Activated T-cell treated with anti-CD3 and anti-CD28 coated beads, Interleukin-2, amount 50 U/mL, for 1 hour (primary cell): ENCODE results near the gene GALK1.
"Not testable (repeated sequence)": the region's sequence is repeated elsewhere in the genome, so short reads cannot be mapped to it uniquely, and the experiment has no call there.

Experiments used
- DNase-seq: peaks from one replicate; pipeline ENCODE4 v3.0.0-alpha.2; 2020

The GALK1 gene

DNA sequence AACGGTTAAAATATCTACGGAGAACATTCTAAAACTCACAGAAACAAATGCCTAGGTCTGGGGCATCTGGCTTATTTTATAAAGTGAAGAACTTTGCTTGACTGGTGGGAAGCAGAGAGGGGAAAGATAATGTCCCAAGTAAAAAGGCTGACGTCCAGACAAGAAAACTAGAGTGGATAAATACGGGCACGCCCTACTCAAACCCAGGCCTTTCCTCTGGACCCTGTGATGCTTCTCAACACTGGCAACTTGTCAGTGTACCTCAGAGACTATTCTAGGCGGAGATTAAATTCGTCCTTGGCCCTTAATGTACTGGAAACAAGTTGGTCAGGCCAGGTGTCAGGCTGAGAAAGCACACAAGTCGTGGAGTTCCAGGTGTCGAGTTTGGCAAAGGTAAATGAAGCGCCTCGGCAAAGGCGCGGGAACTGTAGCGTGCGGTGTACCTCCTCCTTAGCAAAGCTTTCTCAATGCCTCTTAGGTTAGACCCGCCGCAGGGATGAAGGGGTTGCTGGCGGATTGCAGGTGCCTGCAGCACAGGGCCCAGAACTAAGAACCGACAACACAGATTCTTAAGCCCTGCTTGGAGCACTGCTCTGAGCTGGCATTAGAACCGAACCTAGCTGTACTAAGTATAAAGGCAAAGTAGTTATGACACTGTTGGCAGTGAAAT lies 18.9 kb upstream of the GALK1 start:
- no peak for DNase-seq

DNA sequence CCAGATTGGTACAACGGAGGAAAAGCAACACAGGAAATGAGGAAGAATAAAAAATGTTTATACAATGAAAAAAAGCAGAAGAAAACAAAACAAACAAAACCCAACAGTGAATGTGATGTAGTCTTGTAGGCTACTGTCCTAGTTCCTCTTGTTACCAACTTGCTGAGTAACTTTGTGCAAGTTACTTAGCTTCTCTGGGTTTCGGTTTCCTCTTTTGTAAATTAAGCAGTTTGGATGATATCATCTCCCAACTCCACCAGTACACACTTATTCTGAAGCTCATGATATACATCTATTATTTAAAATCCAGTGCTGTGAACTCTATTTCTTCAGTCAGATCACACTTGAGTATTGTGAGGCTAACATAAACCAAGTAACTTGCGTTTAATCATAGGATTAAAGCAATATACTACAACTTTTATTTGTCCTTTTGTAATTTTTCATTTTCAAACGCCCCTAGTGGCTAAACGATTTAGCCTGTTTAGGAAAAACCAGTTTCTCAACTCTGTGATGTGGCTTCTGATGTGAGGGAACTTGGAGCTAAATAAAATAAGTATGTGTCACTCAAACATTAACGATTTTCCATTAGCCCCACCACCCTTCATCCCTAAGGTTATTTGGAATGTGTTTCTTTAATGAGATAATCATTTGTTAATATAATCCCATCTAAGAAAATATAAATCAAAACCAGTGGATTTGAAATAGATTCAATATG lies 18.2 kb upstream of the GALK1 start:
- DNase-seq: no peak

DNA sequence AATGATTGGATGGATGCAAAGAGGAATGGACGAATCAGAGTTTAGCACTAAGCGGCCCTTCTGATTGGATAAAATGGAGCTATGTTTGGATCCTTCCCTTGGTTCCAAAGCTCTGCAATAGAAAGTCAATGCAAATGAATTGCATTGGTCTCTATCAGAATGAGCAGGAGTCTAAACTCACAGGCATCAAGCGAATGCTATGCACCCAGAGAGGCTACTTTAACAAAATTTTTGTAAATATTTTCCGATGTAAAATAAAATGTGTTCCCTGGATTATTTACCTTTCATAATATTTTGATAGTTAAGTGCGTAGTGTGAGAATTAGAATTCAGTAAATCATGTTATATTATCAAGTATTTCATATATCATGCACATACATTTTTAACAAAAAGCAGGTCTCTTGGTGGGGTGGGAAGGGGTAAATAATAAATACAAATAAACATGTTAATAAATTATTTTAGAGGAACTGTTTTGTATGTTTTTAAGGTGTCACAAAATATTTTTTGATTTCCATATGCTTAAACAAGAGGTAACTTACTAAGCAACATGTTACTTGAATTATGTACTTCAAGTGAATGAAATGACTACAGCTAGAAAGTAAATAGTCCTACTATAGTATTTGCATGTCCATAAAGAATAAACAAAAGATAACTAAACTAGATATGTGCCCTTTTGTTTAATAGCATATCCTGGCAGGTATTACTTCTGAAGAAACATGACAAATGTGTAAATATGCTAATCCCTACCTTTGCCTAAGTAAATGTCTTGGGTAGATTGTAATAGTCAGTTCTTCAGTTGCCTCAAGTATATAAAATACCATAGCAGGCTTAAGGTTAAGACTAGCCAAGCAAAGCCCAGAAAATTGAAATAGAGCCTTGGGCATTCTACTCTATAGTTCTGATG lies 15.2 kb upstream of the GALK1 start:
- DNase-seq: no peak

DNA sequence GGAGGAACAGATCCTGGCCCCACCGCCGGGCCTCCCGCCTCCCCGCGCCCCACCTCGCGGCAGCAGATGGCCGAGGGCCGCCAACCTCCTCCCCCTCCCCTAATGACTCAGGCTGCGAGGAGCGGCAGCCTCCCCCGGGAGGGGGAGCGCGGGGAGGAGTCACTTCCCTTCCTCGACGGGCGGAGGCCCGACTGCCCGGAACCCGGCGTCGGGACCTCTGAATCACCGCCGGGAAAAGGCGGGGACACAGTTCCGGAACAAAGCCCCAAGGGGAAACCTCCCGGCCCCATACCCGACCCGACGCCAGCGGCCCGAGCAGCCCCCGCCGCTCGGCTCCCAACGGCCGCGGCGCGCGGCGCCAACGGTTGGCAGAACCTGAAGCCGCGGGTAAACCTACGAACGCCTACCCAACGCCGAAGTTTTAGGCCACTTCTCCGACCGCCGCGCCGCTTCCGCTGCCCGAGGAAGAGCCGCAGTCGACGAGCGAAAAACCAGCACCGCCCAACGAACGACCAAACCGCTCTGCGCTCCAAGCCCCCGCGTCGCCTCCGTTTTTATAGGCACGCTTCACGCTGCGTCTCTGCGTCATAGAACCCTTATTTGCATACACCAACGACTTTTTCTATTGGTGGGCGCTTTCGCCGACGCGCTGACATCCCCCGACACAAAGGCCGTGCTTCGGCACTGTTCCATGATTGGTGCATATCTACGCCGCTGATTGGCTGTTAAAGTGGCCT lies 14.4 kb upstream of the GALK1 start:
- peak; percentile 88 for DNase-seq

DNA sequence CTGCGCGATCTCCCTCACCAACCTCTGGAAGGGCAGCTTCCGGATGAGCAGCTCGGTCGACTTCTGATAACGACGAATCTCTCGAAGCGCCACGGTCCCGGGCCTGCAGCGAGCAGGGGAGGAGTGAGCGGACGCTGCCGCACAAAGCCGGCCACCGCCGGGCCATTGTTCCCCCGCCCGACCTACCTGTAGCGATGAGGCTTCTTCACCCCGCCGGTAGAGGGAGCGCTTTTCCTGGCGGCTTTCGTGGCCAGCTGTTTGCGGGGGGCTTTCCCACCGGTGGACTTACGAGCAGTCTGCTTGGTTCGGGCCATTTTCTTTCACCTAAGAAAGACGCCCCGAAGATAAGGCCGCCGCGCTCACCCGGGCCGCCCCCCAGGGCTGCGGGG lies 13.9 kb upstream of the GALK1 start:
- no peak for DNase-seq

DNA sequence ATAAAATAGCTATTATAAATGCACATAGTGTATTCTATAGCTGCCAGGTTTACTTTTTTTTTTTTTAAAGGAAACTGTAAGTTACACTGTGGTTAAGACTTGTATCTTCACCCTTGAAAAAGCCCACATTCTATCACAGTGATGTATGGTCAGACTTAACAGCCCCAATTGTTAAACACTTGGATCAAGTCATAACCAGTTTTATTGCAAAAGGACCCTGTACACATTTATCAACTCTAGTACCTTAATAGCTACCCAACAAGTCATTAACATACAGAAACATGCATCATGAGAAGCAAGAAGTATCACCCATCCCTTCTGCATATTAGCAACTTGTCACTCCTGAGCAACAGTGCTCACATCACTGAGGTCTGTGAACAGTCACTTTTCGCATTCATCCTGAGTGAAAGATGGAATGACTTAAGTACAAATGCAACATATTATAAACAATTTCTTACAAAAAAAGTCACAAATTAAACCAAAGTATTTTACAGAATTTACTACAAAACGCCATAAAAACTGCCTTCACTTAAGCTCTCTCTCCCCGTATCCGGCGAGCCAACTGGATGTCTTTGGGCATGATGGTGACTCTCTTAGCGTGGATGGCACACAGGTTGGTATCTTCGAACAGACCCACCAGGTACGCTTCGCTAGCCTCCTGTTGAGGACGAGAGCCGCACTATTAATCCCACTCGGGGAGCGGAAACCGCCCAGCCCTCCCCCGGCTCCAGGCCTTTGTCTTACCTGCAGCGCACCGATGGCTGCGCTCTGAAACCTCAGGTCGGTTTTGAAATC lies 13.3 kb upstream of the GALK1 start:
- not testable (repeated sequence) for DNase-seq

DNA sequence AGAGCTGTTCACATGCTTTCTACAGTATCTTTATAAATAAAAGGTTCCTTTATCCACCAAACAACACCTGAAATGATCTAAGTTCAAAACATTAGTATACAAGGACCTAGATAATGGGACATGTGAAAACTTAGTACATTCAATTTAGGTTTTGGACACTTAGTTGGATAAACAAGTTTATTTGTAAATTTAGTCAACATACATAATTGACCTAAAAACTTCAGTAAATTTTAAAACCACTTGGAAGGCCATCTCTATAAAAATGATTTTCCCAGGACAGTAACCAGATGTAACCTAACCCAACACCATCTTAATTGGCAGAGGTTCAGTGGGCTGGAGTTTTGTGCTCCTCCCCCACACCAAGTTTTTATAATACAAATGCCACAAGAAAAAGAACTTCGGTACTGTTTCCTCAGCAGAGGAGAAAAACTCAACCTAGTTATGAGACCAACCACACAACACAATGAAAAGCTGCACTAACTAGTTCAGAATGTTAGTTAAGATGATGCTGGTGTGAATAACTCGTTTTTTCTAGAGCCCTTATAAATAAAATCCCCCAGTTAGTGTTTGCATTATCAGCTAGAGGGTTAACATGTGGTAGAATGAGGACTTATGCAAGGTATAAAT lies 12.4 kb upstream of the GALK1 start:
- no peak for DNase-seq

DNA sequence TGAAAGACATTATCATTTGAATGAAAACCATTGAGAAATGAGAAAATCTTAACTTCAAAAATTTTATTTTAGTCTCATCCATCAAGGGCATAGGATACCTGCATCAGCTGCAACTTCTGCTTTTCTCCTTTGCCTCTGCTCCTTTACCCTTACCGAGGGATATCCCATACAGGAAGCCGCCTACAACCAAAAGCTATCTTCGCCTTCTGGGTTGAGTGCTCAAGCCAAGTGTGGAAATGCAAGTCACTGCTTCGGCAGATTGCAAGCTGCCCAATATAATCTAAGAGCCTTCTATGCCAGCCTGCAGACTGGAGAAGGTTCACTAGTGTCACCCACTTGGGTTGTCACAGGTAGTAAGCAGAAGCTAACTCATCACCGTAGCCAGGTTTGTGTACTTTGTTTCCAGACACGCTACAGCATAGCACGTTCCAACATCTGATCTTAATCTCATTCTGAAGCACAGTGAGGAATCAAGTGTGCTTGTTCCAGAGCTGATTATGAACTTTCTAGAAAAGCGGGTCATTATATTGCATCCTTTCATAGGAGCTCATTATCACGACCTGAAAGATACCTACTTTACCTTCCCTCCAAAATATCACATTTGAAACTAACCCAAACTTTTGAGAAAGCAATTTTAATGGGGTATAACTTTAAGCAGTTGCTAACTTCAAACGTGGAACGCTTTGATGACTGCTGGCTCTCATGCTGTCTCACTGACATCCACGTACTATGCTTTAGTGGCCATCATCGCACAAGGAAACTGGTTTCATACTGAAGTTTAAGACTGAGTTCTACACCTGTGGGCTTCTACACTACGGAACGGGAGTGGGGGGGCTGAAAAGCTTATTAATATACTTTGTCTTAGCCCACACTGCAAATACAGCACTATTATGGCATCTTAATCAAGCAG lies 11.6 kb upstream of the GALK1 start:
- DNase-seq: peak; percentile 51

DNA sequence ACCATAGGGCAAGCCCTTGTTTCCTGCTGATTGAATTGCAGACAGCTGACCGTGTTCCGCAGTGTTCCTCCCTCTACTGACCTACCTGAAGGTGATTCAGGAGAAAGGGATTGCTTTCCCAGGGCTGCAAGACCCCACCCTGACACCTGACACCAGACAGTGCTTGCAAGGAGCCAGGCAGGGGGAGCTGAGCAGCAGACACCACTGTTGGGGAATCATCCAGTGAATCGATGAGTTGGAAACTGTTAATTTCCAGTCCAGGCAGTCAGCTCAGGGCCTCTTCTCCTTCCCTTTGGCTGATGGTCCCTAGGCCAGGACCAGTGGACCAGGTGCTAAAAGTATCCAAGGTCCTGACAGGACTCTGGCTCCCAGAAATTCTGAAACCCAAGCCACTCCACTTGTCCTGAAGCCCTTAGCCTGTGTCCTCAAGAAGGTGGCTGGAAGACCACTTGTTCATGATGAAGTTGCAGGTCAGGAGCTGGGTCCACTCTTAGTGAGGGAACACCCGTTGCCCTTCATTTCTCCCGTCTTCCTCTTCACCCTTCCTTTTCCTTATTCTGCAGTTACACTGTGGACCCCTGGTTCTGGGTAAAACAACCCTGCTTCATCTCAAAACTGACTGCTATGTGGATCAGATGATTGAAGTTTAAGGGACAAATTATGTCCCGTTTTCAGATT lies 10.1 kb upstream of the GALK1 start:
- no peak for DNase-seq

DNA sequence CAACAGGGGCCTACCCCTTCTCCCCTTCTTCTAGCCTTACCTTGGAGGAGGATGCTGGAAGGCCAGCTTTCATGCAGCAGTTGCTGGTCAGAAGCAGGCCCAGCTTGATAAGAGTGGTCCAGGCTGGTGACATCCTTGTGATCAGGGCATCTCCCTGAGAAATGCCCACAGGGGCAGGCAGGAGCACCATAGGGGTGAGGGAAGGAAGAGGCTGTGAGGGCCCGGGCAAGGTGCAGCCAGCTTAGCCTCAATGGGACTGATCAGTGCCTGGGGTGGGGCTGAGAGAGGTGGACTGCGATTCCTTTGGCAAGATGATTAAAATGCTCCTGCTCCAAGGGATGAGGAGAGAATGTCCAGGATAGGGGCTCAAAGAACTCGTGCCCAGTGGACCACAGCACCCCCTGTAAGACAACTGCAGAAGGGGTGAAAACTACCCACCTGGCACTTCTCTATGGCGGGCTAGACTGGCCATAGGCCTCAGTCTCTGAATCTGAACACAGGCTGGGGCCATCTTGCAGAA lies 9.5 kb upstream of the GALK1 start:
- no peak for DNase-seq

DNA sequence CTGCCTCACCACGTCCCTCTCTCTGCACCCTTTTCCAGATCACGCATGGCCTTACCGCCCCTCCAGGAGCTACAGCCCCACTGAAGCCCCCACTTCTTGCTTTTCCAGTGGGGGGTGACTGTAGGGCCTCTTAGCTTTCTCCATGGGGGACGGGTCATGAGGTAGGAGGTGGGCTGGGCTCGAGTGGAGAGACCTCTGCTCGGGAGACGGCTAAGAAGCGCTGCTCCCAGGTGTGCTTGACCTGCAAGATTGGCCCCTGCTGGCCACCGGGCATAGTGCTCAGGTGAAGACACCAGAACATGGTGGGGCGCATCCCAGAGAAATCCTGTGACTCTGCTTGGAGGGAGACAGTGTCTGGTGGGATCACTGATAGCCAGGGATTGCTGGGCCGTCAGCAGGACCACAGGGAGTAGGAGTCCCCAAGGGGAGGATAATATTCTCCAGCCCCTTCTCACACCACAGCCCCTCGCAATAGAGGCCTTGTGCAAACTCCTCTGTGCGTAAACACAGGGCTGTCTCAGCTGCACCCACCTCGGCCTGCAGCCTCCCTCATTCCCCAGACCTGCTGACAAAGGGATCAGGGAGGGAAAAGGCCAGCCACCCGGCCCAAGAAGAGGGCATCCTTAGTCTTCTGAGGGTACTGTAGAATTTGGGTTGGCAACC lies 8.9 kb upstream of the GALK1 start:
- DNase-seq: no peak

DNA sequence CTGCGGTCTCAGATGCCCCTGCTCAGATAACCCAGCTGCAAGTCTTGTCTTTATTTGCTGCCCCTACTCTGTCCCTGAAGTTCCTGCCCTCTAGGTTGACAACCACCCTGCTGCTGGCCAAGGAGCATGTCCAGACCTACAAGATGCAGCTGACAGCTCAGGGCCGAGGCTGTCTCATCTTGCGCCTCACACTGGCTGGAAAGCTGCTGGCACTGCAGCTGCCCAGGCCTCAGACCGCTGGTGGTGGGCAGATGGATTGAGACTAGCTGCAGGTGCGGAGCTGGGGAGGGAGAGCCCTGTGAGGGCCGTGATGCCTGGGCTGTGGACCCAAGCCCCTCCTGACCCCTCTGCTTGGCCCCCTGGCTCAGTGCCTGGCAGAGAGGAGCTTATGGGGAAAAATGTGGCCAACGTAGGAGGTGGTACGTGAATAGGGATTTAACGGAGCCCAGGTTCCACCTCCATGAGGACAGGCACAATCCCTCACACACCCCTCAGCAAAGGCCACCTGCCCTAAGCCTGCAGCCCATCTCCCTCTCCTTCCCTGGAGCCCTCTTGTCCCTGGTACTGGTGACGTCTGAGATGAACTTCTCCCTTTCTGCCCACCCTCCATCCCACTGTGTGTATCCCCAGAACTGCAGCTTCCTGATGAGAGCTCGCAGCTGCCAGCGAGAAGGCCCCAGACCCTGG lies 8.3 kb upstream of the GALK1 start:
- DNase-seq: no peak

DNA sequence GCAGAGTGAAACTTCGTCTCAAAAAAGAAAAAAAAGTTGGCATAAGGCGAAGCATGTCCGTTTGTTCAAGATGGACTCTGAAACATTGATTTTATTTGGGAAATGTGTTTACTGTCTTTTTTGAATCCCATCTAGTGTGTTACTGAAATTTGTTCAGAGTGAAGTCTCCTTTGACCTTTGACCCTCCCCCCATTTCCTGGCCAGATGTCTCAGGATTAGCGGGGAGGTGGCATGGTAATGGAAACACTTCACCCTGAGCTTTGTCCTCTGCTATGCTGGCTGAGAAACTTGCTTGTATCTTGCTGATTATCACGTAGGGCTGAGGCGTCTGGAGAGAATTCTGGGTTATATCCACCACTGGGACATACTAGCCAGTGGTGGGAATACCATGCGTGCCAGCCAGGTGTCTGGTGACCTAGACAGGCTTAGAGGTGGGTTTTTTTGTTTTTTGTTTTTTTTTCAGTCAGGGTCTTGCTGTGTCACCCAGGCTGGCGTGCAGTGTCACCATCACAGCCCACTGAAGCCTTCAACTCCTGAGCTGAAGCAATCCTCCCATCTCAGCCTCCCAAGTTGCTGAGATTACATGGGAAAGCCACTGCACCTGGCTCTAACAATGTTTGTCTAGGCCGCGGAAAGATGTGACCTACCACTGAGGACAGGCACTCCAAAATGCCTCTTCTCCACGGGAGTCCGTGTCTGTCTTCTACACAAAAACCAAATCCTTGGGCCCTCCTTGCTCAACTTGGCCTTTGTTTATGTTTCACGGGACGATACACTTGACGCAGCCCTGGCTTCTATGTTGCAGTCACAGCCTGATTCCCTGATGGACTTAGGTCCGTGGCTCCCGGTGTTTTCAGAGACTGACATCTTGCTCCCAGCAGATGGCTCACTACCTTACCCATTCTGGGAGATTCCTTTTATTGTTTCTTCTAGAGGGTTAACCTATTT lies 6.6 kb upstream of the GALK1 start:
- DNase-seq: no peak

DNA sequence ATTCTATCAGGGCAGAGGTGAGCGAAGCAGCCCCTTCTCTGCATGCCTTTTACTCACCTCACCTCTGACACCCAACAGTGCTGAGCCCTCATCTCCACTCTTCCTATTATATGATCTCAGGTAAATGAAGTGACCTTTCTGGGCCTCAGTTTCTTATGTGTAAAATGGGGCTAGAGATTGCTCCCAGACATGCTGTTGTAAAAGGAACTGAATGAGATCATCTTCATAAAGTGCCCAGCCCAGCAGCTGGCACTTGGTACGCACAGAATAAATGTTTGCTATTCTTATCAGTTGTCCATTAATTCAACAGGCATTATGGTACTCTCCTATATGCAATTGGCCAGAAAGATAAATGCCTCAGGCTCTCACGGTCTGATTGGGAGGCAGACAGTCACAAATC lies 4.5 kb upstream of the GALK1 start:
- no peak for DNase-seq

DNA sequence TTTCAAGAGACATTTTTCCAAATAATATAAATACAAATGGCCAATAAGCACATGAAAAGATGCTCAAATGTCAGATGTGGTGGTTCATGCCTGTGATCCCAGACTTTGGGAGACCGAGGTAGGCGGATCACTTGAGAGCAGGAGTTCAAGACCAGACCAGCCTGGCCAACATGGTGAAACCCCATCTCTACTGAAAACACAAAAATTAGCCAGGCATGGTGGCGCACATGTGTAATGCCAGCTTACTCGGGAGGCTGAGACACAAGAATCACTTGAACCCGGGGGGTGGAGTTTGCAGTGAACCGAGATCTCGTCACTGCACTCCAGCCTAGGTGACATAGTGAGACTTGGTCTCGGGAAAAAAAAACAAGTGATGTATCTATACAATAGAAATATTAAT lies 2.9 kb upstream of the GALK1 start:
- DNase-seq: no peak

DNA sequence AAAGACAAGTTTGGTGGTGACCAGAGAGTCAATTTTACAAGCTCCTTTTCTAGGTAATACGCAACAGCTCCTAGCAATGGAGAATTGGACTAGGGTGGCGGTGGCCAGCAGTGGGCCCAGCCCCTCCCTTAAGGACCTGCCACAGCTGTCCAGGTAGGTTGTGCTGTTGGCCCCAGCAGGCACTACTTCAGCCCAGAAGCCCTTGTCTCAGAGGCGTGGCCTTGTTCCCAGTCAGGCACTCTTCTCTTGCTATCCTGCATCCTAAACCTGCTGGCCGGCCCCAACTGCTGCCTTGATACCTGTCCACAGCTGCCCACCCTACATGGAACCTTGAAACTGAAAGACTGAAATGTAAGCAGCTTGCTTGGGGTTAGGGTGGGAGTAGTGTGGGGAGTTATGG lies 989 bp upstream of the GALK1 start:
- DNase-seq: no peak

DNA sequence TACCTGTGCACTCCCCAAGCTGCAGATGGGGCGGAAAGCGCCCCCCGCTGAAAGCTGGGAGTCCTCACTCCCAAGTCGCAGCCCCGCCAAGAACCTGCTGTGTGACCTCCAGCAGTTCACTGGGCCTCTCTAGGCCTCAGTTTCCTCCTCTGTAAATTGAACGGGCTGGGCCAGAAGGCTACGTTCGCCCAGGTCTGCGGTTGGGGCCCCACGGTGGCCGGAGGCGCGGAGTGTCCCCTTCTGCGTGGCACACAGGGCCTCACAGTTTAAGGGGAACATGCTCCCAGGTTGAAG lies 628 bp downstream of the GALK1 start:
- DNase-seq: no peak
